Glutamatergic neuron (in vitro differentiated cells): ENCODE measurements around the gene SNN. TPM values are rescaled to one million over a fixed set of nuclear protein-coding genes. Genes with fewer than 3 reads are reported as not detected.

Experiments
- DNase-seq: peaks from one replicate; pipeline ENCODE4 v3.0.0; 2022
- H3K27ac Mint-ChIP-seq: one replicate; pipeline ENCODE4 v1.8.0; 2020; ENCODE audit warnings: mild to moderate bottlenecking, mixed read lengths, inconsistent platforms; ENCODE audit not compliant: unreplicated experiment
- H3K27me3 Mint-ChIP-seq: one replicate; pipeline ENCODE4 v1.8.0; 2020; ENCODE audit warnings: mild to moderate bottlenecking, moderate library complexity, mixed read lengths, inconsistent platforms; ENCODE audit not compliant: unreplicated experiment
- H3K36me3 Mint-ChIP-seq: one replicate; pipeline ENCODE4 v1.8.0; 2020; ENCODE audit warnings: mild to moderate bottlenecking, mixed read lengths, inconsistent platforms; ENCODE audit not compliant: unreplicated experiment
- H3K4me1 Mint-ChIP-seq: one replicate; pipeline ENCODE4 v1.8.0; 2020; ENCODE audit warnings: mild to moderate bottlenecking, low read depth, mixed read lengths, inconsistent platforms; ENCODE audit not compliant: unreplicated experiment
- H3K4me3 Mint-ChIP-seq: one replicate; pipeline ENCODE4 v1.8.0; 2020; ENCODE audit warnings: mild to moderate bottlenecking, mixed read lengths, inconsistent platforms; ENCODE audit not compliant: unreplicated experiment
- H3K9me3 Mint-ChIP-seq: one replicate; pipeline ENCODE4 v1.8.0; 2020; ENCODE audit warnings: mild to moderate bottlenecking, moderate library complexity, mixed read lengths, inconsistent platforms; ENCODE audit not compliant: unreplicated experiment
- total RNA-seq: library from RNA; stranded (reverse); fragmentation: NEBNext Ultra II Directional; extraction: Animal tissue kit (Norgen Biotek cat#: 25700); gene quantifications from one replicate; pipeline ENCODE4 v1.2.1, GENCODE V29; 2021; ENCODE audit not compliant: unreplicated experiment
- TF ChIP-seq, protein P1 (sequence below): fragments of 200-600 bp; sonication (generic); IDR thresholded peaks from one replicate; pipeline ENCODE4 v1.5.0; 2021; ENCODE audit not compliant: partially characterized antibody, unreplicated experiment

The SNN gene
- total RNA-seq, 1 donor from 2014 or later: 491 TPM

GRCh38 chr16:11673091-11674000 is 5.1 kb downstream of the SNN start:
- Mint-ChIP-seq H3K4me1 (peaks cover 42% of the 10 kb centered on the region), H3K27ac (peak overlapping the region; percentile 94), H3K27me3 (peaks cover 35% of the 10 kb centered on the region), H3K9me3 (peaks cover 30% of the 10 kb centered on the region), H3K36me3 (no peaks in the 10 kb centered on the region), H3K4me3 (peak overlapping the region; percentile 94)
- DNase-seq: no peak
- TF ChIP-seq, protein P1, sequence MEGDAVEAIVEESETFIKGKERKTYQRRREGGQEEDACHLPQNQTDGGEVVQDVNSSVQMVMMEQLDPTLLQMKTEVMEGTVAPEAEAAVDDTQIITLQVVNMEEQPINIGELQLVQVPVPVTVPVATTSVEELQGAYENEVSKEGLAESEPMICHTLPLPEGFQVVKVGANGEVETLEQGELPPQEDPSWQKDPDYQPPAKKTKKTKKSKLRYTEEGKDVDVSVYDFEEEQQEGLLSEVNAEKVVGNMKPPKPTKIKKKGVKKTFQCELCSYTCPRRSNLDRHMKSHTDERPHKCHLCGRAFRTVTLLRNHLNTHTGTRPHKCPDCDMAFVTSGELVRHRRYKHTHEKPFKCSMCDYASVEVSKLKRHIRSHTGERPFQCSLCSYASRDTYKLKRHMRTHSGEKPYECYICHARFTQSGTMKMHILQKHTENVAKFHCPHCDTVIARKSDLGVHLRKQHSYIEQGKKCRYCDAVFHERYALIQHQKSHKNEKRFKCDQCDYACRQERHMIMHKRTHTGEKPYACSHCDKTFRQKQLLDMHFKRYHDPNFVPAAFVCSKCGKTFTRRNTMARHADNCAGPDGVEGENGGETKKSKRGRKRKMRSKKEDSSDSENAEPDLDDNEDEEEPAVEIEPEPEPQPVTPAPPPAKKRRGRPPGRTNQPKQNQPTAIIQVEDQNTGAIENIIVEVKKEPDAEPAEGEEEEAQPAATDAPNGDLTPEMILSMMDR: no peak

- Mint-ChIP-seq H3K4me1 (peaks cover 44% of the 10 kb centered on the region), H3K36me3 (no peaks in the 10 kb centered on the region), H3K4me3 (peak overlapping the region; percentile 94), H3K27ac (peak overlapping the region; percentile 86), H3K9me3 (peaks cover 32% of the 10 kb centered on the region), H3K27me3 (peaks cover 36% of the 10 kb centered on the region)
- DNase-seq: no peak
- TF ChIP-seq, protein P1: no peak
Measured at GRCh38 chr16:11674001-11674817, 6.0 kb downstream of the SNN start.

GRCh38 chr16:11674818-11675560 is 6.7 kb downstream of the SNN start:
- Mint-ChIP-seq H3K4me3 (peak overlapping the region; percentile 80), H3K27me3 (peaks cover 34% of the 10 kb centered on the region), H3K4me1 (peaks cover 50% of the 10 kb centered on the region), H3K36me3 (no peaks in the 10 kb centered on the region), H3K9me3 (peaks cover 28% of the 10 kb centered on the region), H3K27ac (peak overlapping the region; percentile 86)
- TF ChIP-seq, protein P1: no peak
- no peak for DNase-seq

DNA sequence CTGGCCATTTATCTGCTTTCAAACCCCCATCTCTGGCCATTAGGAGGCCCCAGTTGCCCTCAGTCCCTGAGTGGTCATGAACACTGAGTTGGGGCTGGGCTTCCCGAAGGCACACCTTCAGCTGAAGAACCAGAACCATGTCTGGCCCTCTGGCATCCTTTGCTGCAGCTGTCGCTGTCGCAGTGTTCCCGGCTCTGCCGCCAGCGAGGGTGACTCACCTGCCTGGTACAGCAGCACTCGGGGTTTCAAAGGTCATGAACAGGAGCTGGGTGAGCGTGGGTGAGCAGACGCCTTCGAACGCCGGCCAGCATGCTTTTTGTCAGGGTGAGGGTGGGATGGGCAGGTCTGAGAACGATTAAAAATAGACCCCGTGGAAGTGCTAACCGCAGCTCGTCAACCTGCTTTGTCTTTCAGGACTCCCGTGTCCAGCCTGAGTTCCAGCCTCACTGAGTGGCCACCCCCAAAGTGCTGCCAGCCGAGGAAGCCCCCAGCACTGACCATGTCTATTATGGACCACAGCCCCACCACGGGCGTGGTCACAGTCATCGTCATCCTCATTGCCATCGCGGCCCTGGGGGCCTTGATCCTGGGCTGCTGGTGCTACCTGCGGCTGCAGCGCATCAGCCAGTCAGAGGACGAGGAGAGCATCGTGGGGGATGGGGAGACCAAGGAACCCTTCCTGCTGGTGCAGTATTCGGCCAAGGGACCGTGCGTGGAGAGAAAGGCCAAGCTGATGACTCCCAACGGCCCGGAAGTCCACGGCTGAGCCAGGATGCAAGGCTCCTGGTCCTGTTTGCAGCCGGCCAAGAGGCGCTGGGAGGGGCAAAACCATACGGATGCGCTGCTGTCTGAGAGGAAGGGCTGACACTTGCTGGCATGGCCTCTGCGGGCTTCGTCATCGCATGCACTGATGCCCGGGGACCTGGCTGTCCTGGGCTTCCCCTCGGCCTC is 7.6 kb downstream of the SNN start:
- Mint-ChIP-seq H3K36me3 (no peaks in the 10 kb centered on the region), H3K4me1 (peaks cover 50% of the 10 kb centered on the region), H3K27me3 (peaks cover 31% of the 10 kb centered on the region), H3K4me3 (peak overlapping the region; percentile 80), H3K9me3 (peaks cover 24% of the 10 kb centered on the region), H3K27ac (peak overlapping the region; percentile 55)
- TF ChIP-seq, protein P1: no peak
- no peak for DNase-seq
